ENCODE measurements around the gene CCDC183.

DNA sequence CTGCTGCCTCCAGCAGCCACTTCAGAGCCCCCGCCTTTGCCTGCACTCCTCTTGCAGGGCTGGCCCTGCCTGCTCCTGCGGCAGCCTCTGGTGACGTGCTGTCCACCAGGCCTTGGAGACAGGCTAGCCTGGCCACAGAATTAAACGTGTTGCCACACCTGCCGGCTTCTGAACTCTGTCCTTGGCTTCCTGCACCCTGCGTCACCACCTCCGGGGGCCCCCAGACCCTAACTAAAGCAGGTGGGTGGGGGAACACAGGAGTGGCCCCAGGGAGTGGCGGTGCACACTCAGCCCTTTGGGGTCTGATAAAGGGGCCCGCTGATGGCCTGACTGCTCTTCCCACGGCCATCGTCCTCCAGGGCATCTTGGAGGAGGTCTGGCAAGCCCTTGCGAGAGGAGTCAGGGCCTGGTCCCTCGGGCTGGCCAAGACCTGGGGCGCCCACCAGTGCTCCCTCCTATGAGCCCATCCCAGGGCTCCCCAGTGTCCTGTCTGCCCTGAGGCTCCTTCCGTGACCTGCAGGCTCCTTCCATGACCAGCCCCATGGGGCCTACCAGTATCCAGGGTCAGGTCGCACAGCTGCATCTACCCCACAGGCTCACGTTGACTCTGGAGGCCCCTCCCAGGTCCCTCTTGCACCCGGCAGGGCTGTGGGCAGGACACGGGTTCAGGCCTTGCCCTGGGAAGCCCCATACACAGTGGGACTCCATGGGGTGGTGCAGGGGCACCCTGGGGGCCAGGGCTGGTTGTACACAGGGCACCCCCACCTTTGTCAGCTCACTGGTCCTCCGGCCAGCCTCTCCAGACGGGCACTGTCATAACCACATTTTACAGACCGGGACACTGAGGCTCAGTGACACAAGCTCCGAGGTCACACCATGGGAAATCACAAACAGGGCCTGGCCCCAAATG lies 55.0 kb downstream of the CCDC183 start:
- TF ChIP-seq, protein P1, sequence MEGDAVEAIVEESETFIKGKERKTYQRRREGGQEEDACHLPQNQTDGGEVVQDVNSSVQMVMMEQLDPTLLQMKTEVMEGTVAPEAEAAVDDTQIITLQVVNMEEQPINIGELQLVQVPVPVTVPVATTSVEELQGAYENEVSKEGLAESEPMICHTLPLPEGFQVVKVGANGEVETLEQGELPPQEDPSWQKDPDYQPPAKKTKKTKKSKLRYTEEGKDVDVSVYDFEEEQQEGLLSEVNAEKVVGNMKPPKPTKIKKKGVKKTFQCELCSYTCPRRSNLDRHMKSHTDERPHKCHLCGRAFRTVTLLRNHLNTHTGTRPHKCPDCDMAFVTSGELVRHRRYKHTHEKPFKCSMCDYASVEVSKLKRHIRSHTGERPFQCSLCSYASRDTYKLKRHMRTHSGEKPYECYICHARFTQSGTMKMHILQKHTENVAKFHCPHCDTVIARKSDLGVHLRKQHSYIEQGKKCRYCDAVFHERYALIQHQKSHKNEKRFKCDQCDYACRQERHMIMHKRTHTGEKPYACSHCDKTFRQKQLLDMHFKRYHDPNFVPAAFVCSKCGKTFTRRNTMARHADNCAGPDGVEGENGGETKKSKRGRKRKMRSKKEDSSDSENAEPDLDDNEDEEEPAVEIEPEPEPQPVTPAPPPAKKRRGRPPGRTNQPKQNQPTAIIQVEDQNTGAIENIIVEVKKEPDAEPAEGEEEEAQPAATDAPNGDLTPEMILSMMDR (IDR thresholded peaks at IDR 0.05; ENCODE audit: low read length), result no peak
- no peak for TF ChIP-seq EZH2 (IDR thresholded peaks at IDR 0.05; ENCODE audit: borderline replicate concordance, low read length)
